Activated naive CD8-positive, alpha-beta T cell treated with anti-CD3 and anti-CD28 coated beads for 36 hours (primary cell): ENCODE results near the gene PACSIN3. TPM values are rescaled to one million over a fixed set of nuclear protein-coding genes. Genes with fewer than 3 reads are reported as not detected.

Experiments
- DNase-seq: peaks from one replicate; pipeline ENCODE4 v3.0.0; 2021
- H3K27ac Mint-ChIP-seq: one replicate; pipeline ENCODE4 v1.8.0; 2022; ENCODE audit warnings: mild to moderate bottlenecking, moderate library complexity, mixed read lengths
- H3K27me3 Mint-ChIP-seq: one replicate; pipeline ENCODE4 v1.8.0; 2022; ENCODE audit warnings: mild to moderate bottlenecking, mixed read lengths
- H3K36me3 Mint-ChIP-seq: one replicate; pipeline ENCODE4 v1.8.0; 2021; ENCODE audit warnings: mild to moderate bottlenecking, mixed read lengths
- H3K4me1 Mint-ChIP-seq: one replicate; pipeline ENCODE4 v1.8.0; 2021; ENCODE audit warnings: mixed read lengths
- H3K4me3 Mint-ChIP-seq: one replicate; pipeline ENCODE4 v1.8.0; 2022; ENCODE audit warnings: mild to moderate bottlenecking, moderate library complexity, mixed read lengths
- H3K9me3 Mint-ChIP-seq: one replicate; pipeline ENCODE4 v1.8.0; 2022; ENCODE audit warnings: mixed read lengths
- total RNA-seq, 2 experiments: library from RNA; stranded (reverse); gene quantifications; one replicate each; pipeline ENCODE4 v1.2.3, GENCODE V29; 2021

The PACSIN3 gene
- total RNA-seq, 2 experiments from 2014 or later, result 6.8 to 7.0 TPM

DNA sequence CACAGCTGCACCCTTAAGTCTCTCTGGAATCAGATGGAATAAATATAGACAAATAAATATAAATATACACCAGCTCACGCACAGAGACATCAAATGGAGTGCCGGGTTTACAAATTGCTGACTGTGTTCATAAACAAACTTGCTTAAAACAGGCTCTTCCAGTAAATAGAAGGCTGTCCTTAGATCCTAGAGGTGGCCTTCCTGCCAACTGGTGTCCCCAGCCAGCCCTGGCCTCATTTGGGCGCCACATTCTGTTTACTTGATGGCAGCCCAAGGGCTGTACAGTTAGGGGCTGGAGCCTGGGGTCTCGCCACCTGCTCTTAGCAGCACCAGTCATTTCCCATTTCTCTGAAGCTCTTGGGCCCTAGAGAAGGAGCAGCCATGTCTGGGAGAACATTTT lies 30.4 kb downstream of the PACSIN3 start:
- DNase-seq, result no peak
- peaks cover 33% of the 10 kb centered on the region for H3K4me1 Mint-ChIP-seq
- H3K36me3 Mint-ChIP-seq, result no peaks in the 10 kb centered on the region
- H3K27me3 Mint-ChIP-seq, result no peaks in the 10 kb centered on the region
- H3K27ac Mint-ChIP-seq, result no peak overlapping the region
- H3K4me3 Mint-ChIP-seq, result no peak overlapping the region
- H3K9me3 Mint-ChIP-seq, result no peaks in the 10 kb centered on the region

DNA sequence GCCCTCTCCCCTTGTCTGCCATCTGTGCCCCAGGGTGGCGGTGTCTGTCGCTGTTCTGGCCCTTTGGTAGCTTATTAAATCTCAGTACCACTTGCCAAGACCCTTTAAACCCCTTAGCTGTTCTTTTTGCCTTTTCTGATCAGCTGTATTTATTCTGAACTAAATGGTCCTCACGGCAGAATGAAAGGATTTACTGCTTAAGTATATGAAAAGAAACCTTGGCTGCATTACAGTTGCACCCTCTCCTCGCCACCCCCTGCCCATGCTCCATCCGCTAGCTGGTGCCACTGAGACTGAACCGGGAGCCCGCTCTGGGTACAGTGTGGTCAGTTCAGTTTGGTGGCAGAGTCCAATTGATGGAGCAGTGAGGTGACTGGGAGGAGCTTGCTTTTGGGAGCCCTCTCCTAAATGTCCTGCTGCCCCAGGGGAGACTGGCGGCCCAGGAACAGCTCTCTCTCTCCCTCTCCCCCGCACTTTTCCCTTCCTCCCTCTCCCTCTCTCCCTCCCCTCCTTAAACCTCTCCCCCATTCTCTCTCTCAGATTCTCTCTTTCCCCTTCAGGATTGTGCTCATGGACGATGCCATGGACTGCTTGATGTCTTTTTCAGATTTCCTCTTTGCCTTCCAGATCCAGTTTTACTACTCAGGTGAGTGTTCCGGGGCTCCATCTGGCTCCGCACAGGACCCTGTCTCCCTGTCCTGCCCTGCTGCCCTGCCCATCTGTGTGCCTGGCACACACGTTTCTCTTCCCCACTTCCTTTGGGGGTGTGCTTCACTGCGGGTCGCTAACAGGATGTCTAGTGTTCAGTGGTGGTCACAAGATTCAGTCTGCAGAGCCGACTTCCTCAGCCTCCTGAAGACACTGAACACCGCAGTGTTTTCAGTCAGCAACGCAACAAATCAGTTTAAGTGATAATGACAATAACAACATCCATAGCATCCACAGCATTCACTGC lies 31.3 kb downstream of the PACSIN3 start:
- peak overlapping the region; percentile 87 for H3K27ac Mint-ChIP-seq
- no peaks in the 10 kb centered on the region for H3K27me3 Mint-ChIP-seq
- peak overlapping the region; percentile 70 for H3K4me3 Mint-ChIP-seq
- H3K4me1 Mint-ChIP-seq, result peaks cover 33% of the 10 kb centered on the region
- no peaks in the 10 kb centered on the region for H3K9me3 Mint-ChIP-seq
- no peaks in the 10 kb centered on the region for H3K36me3 Mint-ChIP-seq
- peak; percentile 19 for DNase-seq

DNA sequence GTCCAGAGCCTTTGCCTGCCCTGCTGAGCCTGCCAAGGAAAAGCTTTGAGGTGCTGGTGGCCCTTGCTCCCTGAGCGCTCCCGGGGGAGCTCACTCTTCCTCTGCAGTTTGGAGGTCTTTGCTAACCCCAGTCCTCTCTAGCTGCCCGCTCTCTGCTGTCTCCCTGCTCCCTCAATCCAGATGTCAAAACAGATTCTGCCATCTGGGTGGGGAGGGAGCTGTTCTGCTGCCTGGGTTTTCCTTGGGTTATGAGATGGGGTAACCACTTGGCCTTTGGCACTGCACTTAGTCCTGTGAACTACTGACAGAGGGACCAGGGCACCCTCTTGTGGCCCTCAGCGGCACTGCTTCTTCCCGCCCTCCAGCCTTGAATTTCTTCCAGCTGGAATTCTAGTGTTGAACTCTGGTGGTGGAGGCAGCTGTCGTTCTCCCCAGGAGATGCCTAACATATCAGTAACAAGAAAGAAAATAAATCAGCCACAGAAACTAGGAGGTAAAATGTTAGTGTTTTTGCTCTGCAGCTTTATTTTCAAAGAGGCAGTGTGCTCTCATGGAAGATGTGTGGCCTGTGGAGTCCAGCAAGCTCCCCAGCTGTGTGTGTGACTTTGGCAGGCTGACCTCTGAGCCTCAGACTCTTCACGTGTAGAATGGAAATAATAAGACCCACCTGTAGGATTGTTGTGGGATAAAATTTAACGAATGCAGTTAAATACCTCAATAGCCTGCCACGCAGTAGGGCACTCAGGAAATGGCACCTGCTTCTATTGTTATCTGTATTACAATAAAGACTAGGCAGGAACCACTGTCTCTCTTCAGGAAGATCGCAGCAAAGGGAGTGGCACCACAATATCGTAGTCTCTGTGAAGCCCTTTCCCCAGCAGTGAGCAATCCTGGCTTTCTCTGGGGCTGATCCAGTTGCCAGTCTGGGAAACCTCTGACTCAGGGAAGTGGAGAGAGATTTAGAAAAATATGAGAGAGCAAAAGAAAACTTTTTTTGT lies 33.0 kb downstream of the PACSIN3 start:
- Mint-ChIP-seq H3K27ac (peak overlapping the region; percentile 46), H3K9me3 (no peaks in the 10 kb centered on the region), H3K4me3 (no peak overlapping the region), H3K27me3 (no peaks in the 10 kb centered on the region), H3K36me3 (no peaks in the 10 kb centered on the region), H3K4me1 (peaks cover 30% of the 10 kb centered on the region)
- peak; percentile 51 for DNase-seq

DNA sequence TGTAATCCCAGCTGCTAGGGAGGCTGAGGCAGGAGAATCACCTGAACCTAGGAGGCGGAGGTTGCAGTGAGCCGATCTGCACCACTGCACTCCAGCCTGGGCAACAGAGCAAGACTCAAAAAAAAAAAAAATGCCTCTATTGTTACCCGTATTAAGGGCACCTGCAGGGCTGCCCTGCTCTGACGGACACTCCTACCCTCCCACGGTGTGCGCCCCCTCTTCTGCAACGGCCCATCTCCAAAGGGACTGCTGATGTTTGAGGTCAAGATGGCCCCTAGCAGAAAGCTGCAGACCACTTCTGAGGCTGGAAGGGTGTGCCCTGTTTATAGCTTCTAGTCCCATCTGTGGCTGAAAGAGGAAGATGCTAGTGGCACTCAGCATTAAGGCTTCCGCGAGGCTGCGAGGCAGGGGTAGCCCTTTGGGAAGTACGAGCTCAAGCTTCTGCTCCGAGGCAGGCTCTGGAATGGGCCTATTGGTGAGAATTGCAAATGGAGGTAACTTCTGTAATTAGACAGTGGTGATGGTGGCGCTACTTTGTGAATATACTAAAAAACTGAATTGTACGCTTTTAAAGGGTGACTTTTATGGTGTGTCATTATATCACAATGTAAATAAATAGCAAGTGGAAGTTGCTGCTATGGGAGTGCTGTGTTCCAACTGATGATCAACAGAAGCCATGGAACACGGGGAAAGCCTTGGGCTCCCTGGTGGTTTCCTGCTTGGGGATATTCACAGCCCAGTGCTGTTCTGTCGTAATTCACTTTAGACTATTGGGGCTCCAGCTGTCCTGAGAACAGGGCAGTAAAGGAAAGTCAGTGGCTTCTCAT lies 33.9 kb downstream of the PACSIN3 start:
- H3K27me3 Mint-ChIP-seq, result no peaks in the 10 kb centered on the region
- H3K9me3 Mint-ChIP-seq, result no peaks in the 10 kb centered on the region
- DNase-seq, result no peak
- no peak overlapping the region for H3K27ac Mint-ChIP-seq
- no peaks in the 10 kb centered on the region for H3K36me3 Mint-ChIP-seq
- peaks cover 29% of the 10 kb centered on the region for H3K4me1 Mint-ChIP-seq
- H3K4me3 Mint-ChIP-seq, result no peak overlapping the region

DNA sequence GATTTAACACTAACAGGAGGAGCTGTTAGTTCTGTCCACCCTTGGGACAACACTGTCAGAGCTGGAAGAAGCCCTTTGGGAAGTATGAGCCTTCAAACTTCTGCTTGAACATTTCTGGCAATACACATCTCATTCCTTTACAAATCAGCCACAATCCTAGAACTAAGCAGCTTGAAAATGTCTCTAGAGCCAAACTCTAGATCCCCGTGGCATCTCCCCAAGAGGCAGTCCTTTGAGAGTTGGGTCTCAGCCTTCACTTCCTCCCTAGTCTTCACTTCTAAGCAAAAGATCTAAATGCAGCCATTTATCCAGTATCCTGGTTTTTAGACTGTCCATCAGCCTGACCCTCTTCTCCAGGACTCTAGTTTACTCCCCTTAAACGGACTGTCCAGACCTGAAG lies 36.5 kb downstream of the PACSIN3 start:
- no peak for DNase-seq
- peaks cover 18% of the 10 kb centered on the region for H3K4me1 Mint-ChIP-seq
- no peak overlapping the region for H3K4me3 Mint-ChIP-seq
- H3K9me3 Mint-ChIP-seq, result no peaks in the 10 kb centered on the region
- no peaks in the 10 kb centered on the region for H3K36me3 Mint-ChIP-seq
- no peak overlapping the region for H3K27ac Mint-ChIP-seq
- no peaks in the 10 kb centered on the region for H3K27me3 Mint-ChIP-seq

DNA sequence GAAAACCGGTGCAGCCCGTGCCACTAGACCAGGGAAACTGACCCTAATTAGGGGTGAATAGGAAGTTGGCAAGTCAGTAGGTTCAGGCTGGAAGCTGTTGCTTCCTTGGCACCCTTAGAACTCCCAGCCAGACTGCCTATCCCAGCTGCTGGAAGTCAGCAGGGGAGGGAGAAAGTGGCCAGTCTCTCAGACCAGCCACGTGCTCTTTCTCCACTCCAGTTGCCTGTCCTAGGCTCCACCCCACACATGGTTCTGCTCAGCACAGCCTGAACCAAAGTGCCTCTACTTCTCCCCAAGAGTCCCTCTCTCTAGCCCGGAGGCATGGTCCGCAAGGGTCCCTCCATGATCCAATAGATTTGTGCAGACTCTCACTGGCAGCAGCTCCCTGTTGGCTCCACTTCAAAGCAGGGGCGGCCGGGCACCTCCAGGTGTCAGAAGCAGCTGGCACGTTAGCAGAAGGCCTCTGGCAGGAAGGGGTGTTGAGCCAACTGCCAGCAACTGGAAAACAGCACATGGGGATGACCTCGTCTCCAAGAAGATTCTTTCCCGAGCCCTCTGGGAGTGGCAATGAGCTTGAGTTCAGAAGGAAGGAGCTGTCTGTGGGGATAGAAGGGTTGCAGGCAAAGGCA lies 37.2 kb downstream of the PACSIN3 start:
- Mint-ChIP-seq H3K4me1 (peaks cover 10% of the 10 kb centered on the region), H3K27me3 (no peaks in the 10 kb centered on the region), H3K4me3 (no peak overlapping the region), H3K27ac (no peak overlapping the region), H3K9me3 (no peaks in the 10 kb centered on the region), H3K36me3 (no peaks in the 10 kb centered on the region)
- DNase-seq, result no peak

DNA sequence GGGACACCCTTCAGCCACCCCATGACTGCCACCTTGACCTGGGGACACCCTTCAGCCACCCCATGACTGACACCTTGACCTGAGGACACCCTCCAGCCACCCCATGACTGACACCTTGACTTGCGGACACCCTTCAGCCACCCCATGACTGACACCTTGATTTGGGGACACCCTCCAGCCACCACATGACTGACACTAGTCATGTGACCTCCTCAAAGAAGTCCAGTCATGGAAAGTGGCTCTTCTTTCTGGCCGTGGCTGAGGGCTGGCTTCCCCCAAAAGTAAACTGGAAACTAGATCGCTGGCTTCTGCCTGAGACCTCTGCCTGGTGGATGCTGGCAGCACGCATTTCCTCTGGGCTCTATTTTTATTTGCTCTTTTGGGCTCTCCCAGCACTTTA lies 38.0 kb downstream of the PACSIN3 start:
- H3K4me1 Mint-ChIP-seq, result peaks cover 4% of the 10 kb centered on the region
- no peaks in the 10 kb centered on the region for H3K27me3 Mint-ChIP-seq
- no peaks in the 10 kb centered on the region for H3K36me3 Mint-ChIP-seq
- H3K9me3 Mint-ChIP-seq, result no peaks in the 10 kb centered on the region
- H3K4me3 Mint-ChIP-seq, result no peak overlapping the region
- H3K27ac Mint-ChIP-seq, result no peak overlapping the region
- DNase-seq, result no peak

DNA sequence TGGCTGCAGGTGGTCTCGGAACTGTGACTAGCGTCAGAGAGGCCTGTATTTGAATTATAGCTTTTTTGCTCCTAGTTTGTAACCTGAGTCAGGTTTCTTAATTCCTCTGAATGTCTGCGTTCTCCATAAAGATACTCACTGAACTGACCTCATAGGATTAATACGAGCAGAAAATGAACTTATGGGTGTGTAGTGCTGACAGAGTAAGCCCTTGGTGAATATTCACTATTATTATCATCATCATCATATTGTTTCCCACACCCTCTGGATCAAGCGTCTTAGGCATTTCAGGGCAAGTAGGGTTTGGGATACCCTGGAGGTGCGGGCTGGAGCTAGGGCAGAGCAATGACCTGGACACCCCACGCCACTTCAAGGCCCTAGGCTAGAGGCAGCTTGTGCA lies 38.6 kb downstream of the PACSIN3 start:
- Mint-ChIP-seq H3K4me3 (no peak overlapping the region), H3K4me1 (no peaks in the 10 kb centered on the region), H3K27me3 (no peaks in the 10 kb centered on the region), H3K27ac (no peak overlapping the region), H3K9me3 (no peaks in the 10 kb centered on the region), H3K36me3 (no peaks in the 10 kb centered on the region)
- DNase-seq, result no peak

DNA sequence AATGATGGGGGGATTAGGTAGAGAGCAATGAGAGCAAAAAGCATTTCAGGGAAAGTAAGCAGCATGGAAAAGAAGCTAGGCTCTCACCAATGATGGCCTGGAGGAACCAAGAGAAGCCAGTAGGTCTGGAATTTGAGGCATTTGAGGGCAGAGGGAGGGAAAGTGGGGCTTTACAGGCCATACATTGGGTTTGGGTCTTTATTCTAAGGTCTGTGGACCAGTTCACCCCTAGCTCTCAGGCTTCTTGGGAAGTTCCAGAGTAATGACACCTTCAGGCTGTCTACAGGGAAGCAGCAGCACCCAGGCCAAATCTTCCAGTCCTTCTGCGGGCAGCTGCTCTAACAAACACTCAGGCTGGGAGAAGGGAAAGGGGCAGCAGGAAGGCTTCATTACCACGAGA lies 39.0 kb downstream of the PACSIN3 start:
- Mint-ChIP-seq H3K4me1 (no peaks in the 10 kb centered on the region), H3K9me3 (no peaks in the 10 kb centered on the region), H3K27ac (no peak overlapping the region), H3K4me3 (no peak overlapping the region), H3K27me3 (no peaks in the 10 kb centered on the region), H3K36me3 (no peaks in the 10 kb centered on the region)
- no peak for DNase-seq

DNA sequence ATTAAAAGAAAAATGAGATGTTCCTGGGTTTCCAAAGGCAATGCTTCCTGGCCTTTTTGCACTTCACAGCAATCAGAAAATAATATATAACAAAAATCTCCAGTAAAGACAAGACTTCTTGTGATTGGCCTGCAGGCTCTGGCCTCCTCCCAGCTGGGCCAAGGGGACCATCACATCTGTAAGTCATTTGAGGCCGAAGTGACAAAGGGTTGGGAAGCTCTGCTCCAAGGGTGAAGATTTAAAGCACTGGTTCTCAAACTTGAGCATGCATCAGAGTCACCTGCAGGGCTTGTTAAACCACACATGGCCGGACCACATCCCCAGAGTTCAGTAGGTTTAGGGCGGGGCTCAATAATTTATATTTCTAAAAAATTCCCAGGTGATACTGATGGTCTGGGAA lies 41.7 kb downstream of the PACSIN3 start:
- H3K9me3 Mint-ChIP-seq, result no peaks in the 10 kb centered on the region

DNA sequence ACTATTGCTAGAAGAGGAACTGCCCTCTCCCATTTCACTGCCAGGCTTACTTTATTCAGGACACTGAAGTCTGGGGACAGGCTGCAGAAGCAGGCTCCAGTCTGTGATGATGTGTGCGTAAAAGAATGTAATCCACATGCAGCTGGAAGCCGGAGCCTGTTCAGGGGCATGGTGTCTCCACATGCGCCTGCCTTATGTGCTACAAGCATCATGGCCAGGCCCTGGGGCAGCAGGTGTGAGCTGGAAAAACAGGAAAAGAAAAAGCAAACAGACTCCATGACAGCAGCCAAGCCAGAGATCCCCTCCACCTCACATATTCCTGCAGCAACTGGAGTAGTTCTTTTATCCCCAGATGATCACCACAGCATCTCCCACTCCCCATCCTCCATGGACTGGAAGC lies 42.9 kb downstream of the PACSIN3 start:
- no peak for DNase-seq
- no peaks in the 10 kb centered on the region for H3K27me3 Mint-ChIP-seq
- H3K27ac Mint-ChIP-seq, result no peak overlapping the region
- H3K36me3 Mint-ChIP-seq, result no peaks in the 10 kb centered on the region
- H3K4me3 Mint-ChIP-seq, result no peak overlapping the region
- no peaks in the 10 kb centered on the region for H3K4me1 Mint-ChIP-seq
- H3K9me3 Mint-ChIP-seq, result no peaks in the 10 kb centered on the region

More for the DNA sequence above, 41.7 kb downstream of the PACSIN3 start:
- no peak for DNase-seq
- H3K27ac Mint-ChIP-seq, result no peak overlapping the region
- no peaks in the 10 kb centered on the region for H3K36me3 Mint-ChIP-seq
- no peak overlapping the region for H3K4me3 Mint-ChIP-seq
- no peaks in the 10 kb centered on the region for H3K27me3 Mint-ChIP-seq
- H3K4me1 Mint-ChIP-seq, result no peaks in the 10 kb centered on the region

DNA sequence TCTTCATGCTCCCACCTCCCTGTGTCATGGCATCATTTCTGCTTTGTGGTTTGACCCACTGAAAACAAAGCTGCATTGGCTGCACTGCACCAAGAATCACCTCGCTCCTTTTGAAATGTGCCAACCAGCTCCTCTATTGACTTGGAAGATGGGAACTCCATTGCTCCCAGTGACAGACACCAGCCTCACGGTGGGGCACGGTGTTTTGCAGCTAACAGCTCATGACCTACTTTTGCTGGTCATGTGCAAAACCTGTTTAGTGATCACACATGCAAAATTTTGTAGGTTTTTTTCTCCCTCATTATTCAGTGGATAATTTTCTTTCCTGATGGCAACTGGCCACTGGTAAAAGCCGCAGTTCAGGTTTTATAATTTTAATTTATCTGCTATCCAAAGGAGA lies 46.4 kb downstream of the PACSIN3 start:
- Mint-ChIP-seq H3K36me3 (peaks cover 1% of the 10 kb centered on the region), H3K27me3 (no peaks in the 10 kb centered on the region), H3K4me1 (no peaks in the 10 kb centered on the region), H3K4me3 (no peak overlapping the region), H3K9me3 (no peaks in the 10 kb centered on the region), H3K27ac (no peak overlapping the region)
- no peak for DNase-seq

DNA sequence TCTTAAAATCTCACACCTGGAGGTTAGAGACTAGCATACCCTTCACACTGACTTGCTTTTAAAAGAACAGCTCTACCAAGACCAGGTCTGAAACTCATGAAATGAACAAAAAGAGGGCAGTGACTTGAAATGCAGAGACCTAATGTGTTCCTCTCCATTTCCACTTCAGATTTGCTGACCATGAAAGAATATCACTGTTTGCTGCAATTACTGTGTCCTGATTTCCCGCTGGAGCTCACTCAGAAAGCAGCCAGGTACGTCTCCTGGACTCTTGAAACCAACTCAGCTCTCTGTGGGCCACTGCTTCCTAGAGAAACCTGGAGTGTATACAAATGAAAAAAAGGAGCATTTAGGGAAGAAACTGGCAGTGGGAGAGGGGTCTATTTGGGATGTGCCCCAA lies 48.8 kb downstream of the PACSIN3 start:
- no peak for DNase-seq
- peaks cover 1% of the 10 kb centered on the region for H3K36me3 Mint-ChIP-seq
- H3K9me3 Mint-ChIP-seq, result no peaks in the 10 kb centered on the region
- no peaks in the 10 kb centered on the region for H3K4me1 Mint-ChIP-seq
- H3K27ac Mint-ChIP-seq, result no peak overlapping the region
- no peak overlapping the region for H3K4me3 Mint-ChIP-seq
- no peaks in the 10 kb centered on the region for H3K27me3 Mint-ChIP-seq

DNA sequence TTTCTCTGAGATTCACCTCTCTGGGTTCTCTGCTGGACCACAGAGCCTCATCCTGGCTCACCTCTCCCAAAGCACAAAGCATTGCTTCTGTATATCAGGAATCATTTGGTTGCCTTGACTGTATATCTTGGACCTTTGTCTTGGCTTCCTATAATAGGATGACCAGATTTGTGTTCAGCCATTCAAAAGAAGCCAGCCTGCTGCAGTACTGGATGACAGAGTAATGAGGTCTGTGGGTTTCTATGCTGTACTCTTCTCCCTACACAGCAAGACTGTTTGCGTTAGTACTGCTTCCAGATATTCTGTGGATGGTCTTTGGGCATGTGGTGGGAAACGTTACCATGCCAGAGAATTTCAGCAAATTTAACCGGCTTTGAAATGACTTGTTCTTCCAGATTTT lies 49.3 kb downstream of the PACSIN3 start:
- Mint-ChIP-seq H3K27me3 (no peaks in the 10 kb centered on the region), H3K4me3 (no peak overlapping the region), H3K4me1 (no peaks in the 10 kb centered on the region), H3K27ac (no peak overlapping the region), H3K9me3 (no peaks in the 10 kb centered on the region), H3K36me3 (peaks cover 1% of the 10 kb centered on the region)
- no peak for DNase-seq
